Measurements from ENCODE around the gene ADARB2. TPM values are rescaled to one million over a fixed set of nuclear protein-coding genes. Genes with fewer than 3 reads are reported as not detected.
A peak's percentile ranks its signal among the peaks of the same experiment; 100 is the strongest.

The ADARB2 gene
- total RNA-seq, 3 donors from 2014 or later, result 0.31 to 4.2 TPM; not detected in 1

- ATAC-seq (no peak), DNase-seq (no peak)
- Histone ChIP-seq H3K4me1 (ENCODE audit: low read depth) (no peaks in the 10 kb centered on the region), H3K36me3 (ENCODE audit: low read depth) (no peaks in the 10 kb centered on the region), H3K9me3 (no peaks in the 10 kb centered on the region), H3K4me3 (no peak overlapping the region)
- intact Hi-C loops (cut with DNase I, micrococcal nuclease), result no loop called here
- TF ChIP-seq CTCF (IDR thresholded peaks at IDR 0.05), result no peak
Observed at GRCh38 chr10:1195828-1196227, 541.5 kb downstream of the ADARB2 start.

DNA sequence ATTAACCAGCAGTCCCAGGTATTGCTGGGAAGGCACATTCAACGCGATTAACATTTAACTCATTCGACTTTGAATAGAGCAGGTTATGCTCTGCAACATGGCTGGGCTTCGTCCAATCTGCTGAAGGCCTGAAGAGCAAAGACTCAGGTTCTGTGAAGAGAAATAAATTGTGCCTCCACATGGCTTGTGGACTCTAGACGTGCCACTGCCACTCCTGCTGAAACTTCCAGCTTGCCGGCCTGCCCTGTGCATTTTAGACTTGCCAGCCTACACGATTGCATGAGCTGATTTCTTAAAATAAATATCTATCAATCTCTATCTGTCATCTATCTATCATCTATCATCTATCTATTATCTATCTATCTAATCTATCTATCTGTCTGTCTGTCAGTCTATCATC lies 543.2 kb downstream of the ADARB2 start:
- H3K4me3 ChIP-seq, result no peak overlapping the region
- H3K36me3 ChIP-seq (ENCODE audit: low read depth), result no peaks in the 10 kb centered on the region
- H3K4me1 ChIP-seq (ENCODE audit: low read depth), result no peaks in the 10 kb centered on the region
- ATAC-seq (no peak), DNase-seq (no peak)
- intact Hi-C loops (cut with DNase I, micrococcal nuclease), result no loop called here
- no peaks in the 10 kb centered on the region for H3K9me3 ChIP-seq
- no peak for TF ChIP-seq CTCF (IDR thresholded peaks at IDR 0.05)

DNA sequence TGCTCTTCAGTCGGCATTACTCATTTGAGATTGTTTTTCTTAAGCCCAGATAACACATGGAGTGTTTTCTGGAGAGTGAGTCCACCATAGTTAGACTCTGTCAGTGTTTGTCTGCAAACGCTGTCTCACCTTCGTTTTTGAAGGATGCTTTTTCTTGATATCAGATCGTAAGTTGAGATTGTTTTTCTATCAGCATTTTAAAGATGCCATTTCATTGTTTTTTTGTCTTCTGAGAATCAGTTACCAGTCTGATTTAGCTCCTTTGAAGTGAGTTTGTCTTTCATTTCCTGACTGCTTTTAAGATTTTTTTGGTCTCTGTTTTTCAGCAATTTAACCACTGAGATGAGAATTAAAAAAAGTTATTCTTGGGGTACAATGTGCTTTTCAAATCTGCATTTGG lies 543.8 kb downstream of the ADARB2 start:
- TF ChIP-seq CTCF (IDR thresholded peaks at IDR 0.05), result no peak
- no peaks in the 10 kb centered on the region for H3K4me1 ChIP-seq (ENCODE audit: low read depth)
- H3K36me3 ChIP-seq (ENCODE audit: low read depth), result no peaks in the 10 kb centered on the region
- ATAC-seq, result no peak
- intact Hi-C loops (cut with DNase I, micrococcal nuclease), result no loop called here
- no peaks in the 10 kb centered on the region for H3K9me3 ChIP-seq
- no peak for DNase-seq
- no peak overlapping the region for H3K4me3 ChIP-seq

- Histone ChIP-seq H3K4me3 (no peak overlapping the region), H3K9me3 (no peaks in the 10 kb centered on the region), H3K4me1 (ENCODE audit: low read depth) (peaks cover 4% of the 10 kb centered on the region), H3K36me3 (ENCODE audit: low read depth) (no peaks in the 10 kb centered on the region)
- ATAC-seq, result no peak
- intact Hi-C loops (cut with DNase I, micrococcal nuclease), result no loop called here
- DNase-seq, result no peak
- TF ChIP-seq CTCF (IDR thresholded peaks at IDR 0.05), result no peak
Observed at GRCh38 chr10:1191752-1192151, 545.6 kb downstream of the ADARB2 start.

DNA sequence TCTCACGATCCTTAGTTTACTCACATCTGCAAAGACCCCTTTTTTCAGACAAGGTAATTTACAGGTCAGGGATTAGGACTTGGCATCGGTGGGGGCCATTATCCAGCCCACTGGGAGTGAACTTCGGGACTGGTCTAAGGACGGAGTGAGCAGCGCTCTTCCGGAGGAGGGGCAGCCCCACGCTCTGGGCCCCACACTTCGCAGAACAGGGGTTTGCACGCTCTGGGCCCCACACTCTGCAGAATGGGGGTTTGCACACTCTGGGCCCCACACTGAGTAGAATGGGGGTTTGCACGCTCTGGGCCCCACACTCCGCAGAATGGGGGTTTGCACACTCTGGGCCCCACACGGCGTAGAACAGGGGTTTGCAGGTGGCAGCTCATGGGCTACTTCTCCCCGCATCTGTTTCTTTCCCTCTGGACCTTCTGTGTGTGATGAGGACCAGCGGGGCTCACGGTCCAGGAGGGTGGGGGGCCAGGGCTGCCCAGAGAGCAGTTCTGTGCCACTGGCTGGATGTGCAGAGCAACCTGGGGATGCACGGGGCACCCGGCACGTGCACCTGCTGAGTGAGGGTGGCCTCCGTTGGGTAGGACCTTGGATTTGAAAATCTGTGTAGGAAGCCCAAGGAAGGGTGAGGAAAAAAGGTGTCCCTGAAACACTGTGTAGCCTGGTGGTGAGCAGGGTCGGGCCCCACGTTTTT lies 546.4 kb downstream of the ADARB2 start:
- DNase-seq (peak in 1 of 3 donors; percentile 25), ATAC-seq (no peak)
- H3K4me3 ChIP-seq, result no peak overlapping the region
- H3K36me3 ChIP-seq (ENCODE audit: low read depth), result no peaks in the 10 kb centered on the region
- intact Hi-C loops (cut with DNase I, micrococcal nuclease), result no loop called here
- peaks cover 4% of the 10 kb centered on the region for H3K4me1 ChIP-seq (ENCODE audit: low read depth)
- H3K9me3 ChIP-seq, result no peaks in the 10 kb centered on the region
- TF ChIP-seq CTCF (IDR thresholded peaks at IDR 0.05), result no peak

- Histone ChIP-seq H3K4me1 (ENCODE audit: low read depth) (peaks cover 4% of the 10 kb centered on the region), H3K4me3 (no peak overlapping the region), H3K9me3 (no peaks in the 10 kb centered on the region), H3K36me3 (ENCODE audit: low read depth) (no peaks in the 10 kb centered on the region)
- no peak for DNase-seq
- ATAC-seq, result no peak
- intact Hi-C loops (cut with DNase I, micrococcal nuclease), result no loop called here
- no peak for TF ChIP-seq CTCF (IDR thresholded peaks at IDR 0.05)
Observed at GRCh38 chr10:1190052-1190395, 547.3 kb downstream of the ADARB2 start.
